ENCODE measurements around the gene GLT8D1.

GLT8D1 gene

DNA sequence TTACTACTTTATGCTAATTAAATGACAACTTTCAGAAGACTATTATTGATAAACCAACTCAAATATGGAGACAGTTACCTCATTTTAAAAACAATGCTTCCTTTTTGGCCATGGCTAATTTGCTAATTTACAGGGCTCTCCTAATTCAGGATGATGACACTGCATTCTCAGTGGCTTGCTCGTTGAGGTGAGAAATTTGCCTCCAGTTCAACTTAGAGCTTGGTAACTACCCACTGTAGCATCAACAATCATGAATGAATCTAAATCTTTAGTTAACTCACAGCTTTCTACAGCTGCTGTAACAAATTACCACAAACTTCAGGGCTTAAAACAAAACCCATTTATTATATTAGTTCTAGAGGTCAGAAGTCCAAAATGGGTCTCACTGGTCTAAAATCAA is 33.9 kb downstream of the GLT8D1 start:
- Histone ChIP-seq H3K9ac (ENCODE audit: low read length) (no peak overlapping the region), H3K36me3 (ENCODE audit: control insufficient read depth, low read depth, low read length) (peaks cover 40% of the 10 kb centered on the region), H3K9me3 (ENCODE audit: control insufficient read depth, low read depth, low read length) (no peaks in the 10 kb centered on the region), H3K4me3 (ENCODE audit: low read length) (no peak overlapping the region), H3K27ac (ENCODE audit: low read length) (no peak overlapping the region), H3K27me3 (ENCODE audit: control insufficient read depth, insufficient read depth, low read length) (no peaks in the 10 kb centered on the region), H3K4me1 (ENCODE audit: control insufficient read depth, low read depth, low read length) (peaks cover 4% of the 10 kb centered on the region)

DNA sequence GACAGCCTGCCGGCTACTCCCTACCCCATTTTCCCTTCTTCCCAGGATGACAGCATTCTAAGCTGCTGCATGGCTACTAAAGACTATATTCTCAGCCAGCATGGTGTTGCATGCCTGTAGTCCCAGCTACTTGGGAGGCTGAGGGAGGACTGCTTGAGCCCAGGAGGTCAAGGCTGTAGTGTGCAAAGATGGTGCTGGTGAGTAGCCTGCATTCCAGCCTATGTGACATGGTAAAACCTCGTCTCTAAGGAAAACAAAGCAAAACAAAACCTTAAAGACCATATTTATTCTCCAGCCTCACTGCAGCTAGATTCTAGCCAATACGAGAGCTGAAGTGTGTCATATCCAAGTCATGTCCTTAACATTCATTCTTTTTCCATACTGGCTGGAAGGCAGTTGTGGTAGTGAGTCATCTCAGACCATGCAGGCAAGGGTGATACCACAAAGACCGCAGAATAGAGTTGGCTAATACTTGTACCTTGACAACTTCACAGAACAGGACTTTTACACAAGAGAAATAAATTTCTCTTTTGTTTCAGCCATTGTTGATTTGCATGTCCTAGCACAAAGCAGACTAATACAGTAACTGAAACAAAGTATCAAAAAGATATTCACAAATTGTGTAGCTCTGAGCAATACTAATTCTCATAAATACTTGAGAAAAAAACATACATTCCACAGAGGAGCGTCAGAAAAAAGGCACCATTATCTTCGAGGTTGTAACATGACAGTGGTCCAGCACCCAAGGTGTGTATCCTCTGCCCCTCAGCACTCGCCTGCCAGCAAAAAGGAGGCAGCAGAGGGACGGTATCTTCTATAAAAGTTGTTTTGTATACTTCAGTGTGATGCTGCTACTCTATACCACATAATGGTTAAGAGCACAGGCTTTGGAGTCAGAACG is 34.7 kb downstream of the GLT8D1 start:
- Histone ChIP-seq H3K4me3 (ENCODE audit: low read length) (no peak overlapping the region), H3K9me3 (ENCODE audit: control insufficient read depth, low read depth, low read length) (no peaks in the 10 kb centered on the region), H3K9ac (ENCODE audit: low read length) (no peak overlapping the region), H3K4me1 (ENCODE audit: control insufficient read depth, low read depth, low read length) (peaks cover 4% of the 10 kb centered on the region), H3K27me3 (ENCODE audit: control insufficient read depth, insufficient read depth, low read length) (no peaks in the 10 kb centered on the region), H3K27ac (ENCODE audit: low read length) (no peak overlapping the region), H3K36me3 (ENCODE audit: control insufficient read depth, low read depth, low read length) (peaks cover 36% of the 10 kb centered on the region)

DNA sequence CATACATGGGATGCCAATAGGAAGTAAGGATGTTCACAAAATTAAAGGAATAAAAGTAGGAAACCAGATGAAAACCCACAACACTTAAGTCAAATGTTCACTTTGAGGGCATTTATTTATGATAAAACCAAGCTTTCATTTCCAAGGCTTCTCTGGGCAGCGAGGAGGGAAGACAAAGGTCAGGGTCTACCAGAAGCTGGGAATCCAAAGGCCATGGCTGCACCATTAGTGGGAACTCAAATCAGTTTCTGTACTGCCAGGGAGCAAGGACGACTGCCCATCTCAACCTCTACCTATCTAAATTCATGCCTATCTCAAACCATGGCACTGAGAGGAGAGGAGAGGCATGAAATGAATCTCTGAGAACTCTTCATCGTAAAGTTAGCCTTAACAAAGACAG is 42.5 kb downstream of the GLT8D1 start:
- no peaks in the 10 kb centered on the region for H3K4me1 ChIP-seq (ENCODE audit: control insufficient read depth, low read depth, low read length)
- peaks cover 62% of the 10 kb centered on the region for H3K36me3 ChIP-seq (ENCODE audit: control insufficient read depth, low read depth, low read length)
- H3K27me3 ChIP-seq (ENCODE audit: control insufficient read depth, insufficient read depth, low read length) = no peaks in the 10 kb centered on the region
- no peaks in the 10 kb centered on the region for H3K9me3 ChIP-seq (ENCODE audit: control insufficient read depth, low read depth, low read length)
- H3K4me3 ChIP-seq (ENCODE audit: low read length) = no peak overlapping the region
- no peak overlapping the region for H3K9ac ChIP-seq (ENCODE audit: low read length)
- H3K27ac ChIP-seq (ENCODE audit: low read length) = no peak overlapping the region

DNA sequence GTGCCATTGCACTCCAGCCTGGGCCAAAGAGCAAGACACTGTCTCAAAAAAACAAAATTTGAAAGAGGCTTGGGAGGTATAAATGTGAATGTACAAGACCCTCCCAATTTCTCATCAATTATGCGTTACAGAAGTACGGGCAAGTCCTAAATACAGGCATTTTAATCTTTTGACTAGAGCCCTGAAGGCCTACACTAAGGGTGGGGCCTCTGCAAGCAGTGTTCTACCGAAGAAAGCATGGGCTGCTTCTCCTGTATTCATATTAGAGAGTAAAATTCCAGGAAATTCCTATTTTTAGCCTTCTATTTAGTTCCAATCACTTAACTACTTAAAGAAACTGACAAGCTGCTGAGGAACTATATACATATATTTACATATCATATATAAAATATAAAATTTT is 45.5 kb downstream of the GLT8D1 start:
- H3K27ac ChIP-seq (ENCODE audit: low read length) = no peak overlapping the region
- no peak overlapping the region for H3K9ac ChIP-seq (ENCODE audit: low read length)
- peaks cover 70% of the 10 kb centered on the region for H3K36me3 ChIP-seq (ENCODE audit: control insufficient read depth, low read depth, low read length)
- H3K4me1 ChIP-seq (ENCODE audit: control insufficient read depth, low read depth, low read length) = no peaks in the 10 kb centered on the region
- H3K9me3 ChIP-seq (ENCODE audit: control insufficient read depth, low read depth, low read length) = no peaks in the 10 kb centered on the region
- H3K4me3 ChIP-seq (ENCODE audit: low read length) = no peak overlapping the region
- no peaks in the 10 kb centered on the region for H3K27me3 ChIP-seq (ENCODE audit: control insufficient read depth, insufficient read depth, low read length)

DNA sequence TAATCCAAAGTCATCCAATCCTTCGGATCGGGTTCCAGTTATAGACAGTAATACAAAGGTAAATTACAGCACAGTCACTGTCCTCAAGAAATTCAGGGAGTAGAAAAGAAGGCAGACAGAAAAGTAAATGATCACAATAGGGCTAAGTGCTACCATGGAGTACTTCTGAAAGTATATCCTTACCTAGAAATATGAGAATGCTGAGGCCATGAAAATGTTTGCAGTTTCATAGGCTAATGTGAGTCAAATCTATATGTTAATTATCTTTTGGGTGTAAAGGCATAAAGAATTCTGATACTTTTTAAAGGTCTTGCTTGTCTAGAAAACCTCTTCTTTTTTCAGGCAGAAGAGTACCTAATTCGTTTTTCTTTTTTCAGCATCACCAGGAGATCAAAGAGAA is 49.7 kb downstream of the GLT8D1 start:
- Histone ChIP-seq H3K27me3 (ENCODE audit: control insufficient read depth, insufficient read depth, low read length) (no peaks in the 10 kb centered on the region), H3K27ac (ENCODE audit: low read length) (no peak overlapping the region), H3K4me1 (ENCODE audit: control insufficient read depth, low read depth, low read length) (no peaks in the 10 kb centered on the region), H3K4me3 (ENCODE audit: low read length) (no peak overlapping the region), H3K9me3 (ENCODE audit: control insufficient read depth, low read depth, low read length) (no peaks in the 10 kb centered on the region), H3K9ac (ENCODE audit: low read length) (no peak overlapping the region), H3K36me3 (ENCODE audit: control insufficient read depth, low read depth, low read length) (peaks cover 72% of the 10 kb centered on the region)

DNA sequence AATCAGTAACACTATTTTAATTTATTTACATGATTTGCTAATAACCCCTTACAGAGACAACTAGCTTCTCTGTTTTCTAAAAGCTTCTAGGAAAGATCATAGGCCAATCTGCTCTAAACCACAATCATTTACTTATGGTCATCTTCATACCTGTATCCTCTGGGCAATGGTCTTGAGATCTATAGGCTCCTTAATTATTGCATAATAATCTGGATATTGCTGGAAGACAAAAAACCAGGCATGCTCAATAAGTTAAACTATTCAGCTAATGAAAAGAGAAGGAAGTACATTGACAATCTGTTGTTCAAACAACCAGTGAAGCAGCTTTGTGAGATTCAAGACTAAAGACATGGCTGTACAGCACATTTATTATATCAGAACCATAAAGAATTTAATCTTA is 54.0 kb downstream of the GLT8D1 start:
- no peak overlapping the region for H3K27ac ChIP-seq (ENCODE audit: low read length)
- peaks cover 65% of the 10 kb centered on the region for H3K36me3 ChIP-seq (ENCODE audit: control insufficient read depth, low read depth, low read length)
- H3K4me1 ChIP-seq (ENCODE audit: control insufficient read depth, low read depth, low read length) = no peaks in the 10 kb centered on the region
- no peaks in the 10 kb centered on the region for H3K27me3 ChIP-seq (ENCODE audit: control insufficient read depth, insufficient read depth, low read length)
- H3K9ac ChIP-seq (ENCODE audit: low read length) = no peak overlapping the region
- no peaks in the 10 kb centered on the region for H3K9me3 ChIP-seq (ENCODE audit: control insufficient read depth, low read depth, low read length)
- no peak overlapping the region for H3K4me3 ChIP-seq (ENCODE audit: low read length)

DNA sequence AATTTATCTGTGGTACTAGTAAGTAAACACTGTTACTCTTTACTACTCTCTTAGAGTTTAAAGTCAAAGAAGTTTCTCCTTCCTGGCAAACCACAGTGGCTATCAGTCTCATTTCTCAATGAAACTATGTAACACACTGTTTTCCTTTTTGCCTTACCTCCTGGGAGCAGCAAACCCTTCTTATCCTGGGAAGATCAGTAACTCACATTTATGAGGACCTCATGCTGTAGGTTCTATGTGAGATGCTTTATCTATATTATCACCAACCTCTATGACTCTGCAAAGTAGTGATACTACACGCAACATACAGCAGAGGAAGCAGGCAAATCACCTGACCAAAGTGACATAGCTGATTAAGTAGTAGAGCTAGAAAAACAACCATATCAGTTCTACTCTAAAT is 55.2 kb downstream of the GLT8D1 start:
- Histone ChIP-seq H3K4me1 (ENCODE audit: control insufficient read depth, low read depth, low read length) (no peaks in the 10 kb centered on the region), H3K27ac (ENCODE audit: low read length) (no peak overlapping the region), H3K4me3 (ENCODE audit: low read length) (no peak overlapping the region), H3K9me3 (ENCODE audit: control insufficient read depth, low read depth, low read length) (no peaks in the 10 kb centered on the region), H3K36me3 (ENCODE audit: control insufficient read depth, low read depth, low read length) (peaks cover 66% of the 10 kb centered on the region), H3K9ac (ENCODE audit: low read length) (no peak overlapping the region), H3K27me3 (ENCODE audit: control insufficient read depth, insufficient read depth, low read length) (no peaks in the 10 kb centered on the region)

DNA sequence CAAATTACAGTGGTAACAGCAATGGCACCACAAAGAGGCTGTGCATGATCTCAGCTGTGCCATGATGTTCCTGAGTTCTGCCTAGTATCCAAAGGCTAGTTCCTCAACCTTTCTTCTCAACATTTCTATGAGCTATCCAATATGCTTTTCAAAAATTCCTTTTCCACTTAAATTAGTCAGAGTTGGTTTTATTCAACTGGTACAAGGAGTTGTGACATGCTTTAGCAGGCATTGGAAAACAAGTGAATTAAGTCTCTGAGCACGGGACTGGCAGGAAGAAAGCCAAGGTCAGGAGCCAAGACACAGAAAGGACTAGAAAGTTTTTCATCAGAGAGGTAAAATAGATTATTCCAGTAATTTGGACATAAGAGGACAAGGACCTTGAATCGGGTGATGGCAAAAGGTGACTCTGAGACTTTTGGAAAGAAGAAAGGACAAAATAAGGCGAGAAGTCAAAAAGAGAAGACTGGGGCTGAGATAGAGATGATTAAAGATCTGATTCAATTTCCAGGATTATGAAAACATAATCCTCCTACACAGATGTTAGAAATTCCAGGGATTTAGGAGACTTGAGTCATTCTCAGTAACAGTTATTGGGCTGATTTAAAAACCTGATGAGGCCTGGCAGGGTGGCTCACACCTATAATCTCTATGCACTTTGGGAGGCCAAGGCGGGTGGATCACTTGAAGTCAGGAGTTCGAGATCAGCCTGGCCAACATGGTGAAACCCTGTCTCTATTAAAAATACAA is 56.0 kb downstream of the GLT8D1 start:
- Histone ChIP-seq H3K36me3 (ENCODE audit: control insufficient read depth, low read depth, low read length) (peaks cover 66% of the 10 kb centered on the region), H3K9ac (ENCODE audit: low read length) (no peak overlapping the region)

DNA sequence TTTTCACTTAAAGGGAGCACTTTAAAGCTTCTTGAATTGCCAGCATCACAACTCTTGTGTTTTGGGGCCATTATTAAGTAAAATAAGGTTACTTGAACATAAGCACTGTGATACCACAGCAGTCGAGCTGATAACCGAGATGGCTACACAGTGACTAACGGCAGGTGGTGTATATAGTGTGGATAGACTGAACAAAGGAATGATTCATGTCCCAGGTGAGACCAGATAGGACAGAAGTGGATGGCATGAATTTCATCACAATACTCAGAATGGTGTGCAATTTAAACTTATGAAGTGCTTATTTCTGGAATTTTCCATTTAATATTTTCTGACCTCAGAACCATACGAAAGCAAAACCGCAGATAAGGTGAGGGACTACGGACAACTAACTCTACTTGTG is 60.0 kb downstream of the GLT8D1 start:
- no peaks in the 10 kb centered on the region for H3K27me3 ChIP-seq (ENCODE audit: control insufficient read depth, insufficient read depth, low read length)
- H3K36me3 ChIP-seq (ENCODE audit: control insufficient read depth, low read depth, low read length) = peaks cover 69% of the 10 kb centered on the region
- H3K4me3 ChIP-seq (ENCODE audit: low read length) = no peak overlapping the region
- H3K4me1 ChIP-seq (ENCODE audit: control insufficient read depth, low read depth, low read length) = no peaks in the 10 kb centered on the region
- no peak overlapping the region for H3K27ac ChIP-seq (ENCODE audit: low read length)
- H3K9me3 ChIP-seq (ENCODE audit: control insufficient read depth, low read depth, low read length) = no peaks in the 10 kb centered on the region
- H3K9ac ChIP-seq (ENCODE audit: low read length) = no peak overlapping the region

More for the DNA sequence above, 56.0 kb downstream of the GLT8D1 start:
- Histone ChIP-seq H3K4me3 (ENCODE audit: low read length) (no peak overlapping the region), H3K9me3 (ENCODE audit: control insufficient read depth, low read depth, low read length) (no peaks in the 10 kb centered on the region), H3K4me1 (ENCODE audit: control insufficient read depth, low read depth, low read length) (no peaks in the 10 kb centered on the region), H3K27me3 (ENCODE audit: control insufficient read depth, insufficient read depth, low read length) (no peaks in the 10 kb centered on the region), H3K27ac (ENCODE audit: low read length) (no peak overlapping the region)
